IMR-90 (cell line): Measurements from ENCODE around the gene VPS35. TPM values are rescaled to one million over a fixed set of nuclear protein-coding genes. Genes with fewer than 3 reads are reported as not detected.

Source experiments
- ATAC-seq: fragments of 200-7000 bp; cut with Tn5 transposase; 2 replicates; pipeline ENCODE4 v1.9.1; 2020; ENCODE audit warnings: low read depth, mild to moderate bottlenecking, moderate library complexity
- BruUV-seq: library from RNA; stranded (reverse); fragments of 400-500 nt; replicated peaks from 2 replicates; lab custom pipeline; 2021; lab: Mats Ljungman, UMichigan
- CTCF ChIA-PET: fragments of 300-600 bp; formaldehyde crosslinking; extraction: SDS; loops from one replicate; lab custom pipeline; 2021; ENCODE audit warnings: antibody characterized with exemption; lab: Yijun Ruan, JAX
- POLR2A ChIA-PET: fragments of 300-600 bp; sonication (Branson Sonifier 250); formaldehyde crosslinking; loops from one replicate; lab custom pipeline; 2022; ENCODE audit warnings: antibody characterized with exemption; ENCODE audit not compliant: unreplicated experiment; lab: Charles Lee
- DNase-seq: peaks from one replicate; pipeline ENCODE4 v3.0.0; 2013
- H2AFZ ChIP-seq: replicated peaks from 2 replicates; pipeline ENCODE3; 2013; ENCODE audit warnings: low read length, mild to moderate bottlenecking; ENCODE audit not compliant: poor library complexity
- H2AK5ac ChIP-seq: 2 replicates; pipeline ENCODE4 v1.6.1; 2013; ENCODE audit warnings: low read depth, low read length, inconsistent platforms
- H2AK9ac ChIP-seq: replicated peaks from 2 replicates; pipeline ENCODE3; 2013; ENCODE audit warnings: mild to moderate bottlenecking, low read depth, low read length, moderate library complexity; ENCODE audit not compliant: poor library complexity
- H2BK120ac ChIP-seq: 2 replicates; pipeline ENCODE4 v1.6.1; 2013; ENCODE audit warnings: low read depth, low read length, inconsistent platforms
- H2BK15ac ChIP-seq: 3 replicates; pipeline ENCODE4 v1.6.1; 2013; ENCODE audit warnings: low read depth, low read length, inconsistent platforms
- H2BK20ac ChIP-seq: 2 replicates; pipeline ENCODE4 v1.6.1; 2013; ENCODE audit warnings: low read depth, mild to moderate bottlenecking, inconsistent platforms, low read length, moderate library complexity
- H2BK5ac ChIP-seq: 2 replicates; pipeline ENCODE4 v1.6.1; 2013; ENCODE audit warnings: mild to moderate bottlenecking, low read depth, low read length, inconsistent platforms; ENCODE audit not compliant: poor library complexity, severe bottlenecking
- H3K14ac ChIP-seq: replicated peaks from 2 replicates; pipeline ENCODE4 v1.6.1; 2013; ENCODE audit warnings: low read depth, low read length, inconsistent platforms
- H3K18ac ChIP-seq: 2 replicates; pipeline ENCODE4 v1.6.1; 2013; ENCODE audit warnings: low read depth, low read length, control low read depth
- H3K23ac ChIP-seq: 2 replicates; pipeline ENCODE4 v1.6.1; 2013; ENCODE audit warnings: low read depth, low read length, inconsistent platforms
- H3K27ac ChIP-seq: 2 replicates; pipeline ENCODE4 v1.5.1; 2013; ENCODE audit warnings: mild to moderate bottlenecking, control low read depth, low read length; ENCODE audit not compliant: insufficient read depth
- H3K27me3 ChIP-seq: 2 replicates; pipeline ENCODE4 v1.6.1; 2013; ENCODE audit warnings: low read length; ENCODE audit not compliant: control insufficient read depth, insufficient read depth
- H3K36me3 ChIP-seq: 2 replicates; pipeline ENCODE4 v1.6.1; 2013; ENCODE audit warnings: low read length, mixed read lengths; ENCODE audit not compliant: control insufficient read depth, insufficient read depth
- H3K4ac ChIP-seq: 2 replicates; pipeline ENCODE4 v1.6.1; 2013; ENCODE audit warnings: low read depth, low read length, inconsistent platforms
- H3K4me1 ChIP-seq: 2 replicates; pipeline ENCODE4 v1.6.1; 2013; ENCODE audit warnings: low read length, mixed read lengths; ENCODE audit not compliant: control insufficient read depth, insufficient read depth
- H3K4me2 ChIP-seq: 2 replicates; pipeline ENCODE4 v1.6.1; 2013; ENCODE audit warnings: low read depth, mild to moderate bottlenecking, control low read depth, low read length, moderate library complexity
- H3K4me3 ChIP-seq: 2 replicates; pipeline ENCODE4 v1.5.1; 2013; ENCODE audit warnings: low read depth, mild to moderate bottlenecking, control low read depth, low read length, moderate library complexity; ENCODE audit not compliant: insufficient read depth
- H3K56ac ChIP-seq: 2 replicates; pipeline ENCODE4 v1.6.1; 2013; ENCODE audit warnings: low read length, inconsistent platforms; ENCODE audit not compliant: insufficient read depth; ENCODE audit errors: extremely low read depth
- H3K79me1 ChIP-seq, 2 experiments: 2 replicates each; pipeline ENCODE4 v1.6.1; 2013; ENCODE audit warnings: low read length in 2 of 2, inconsistent platforms in 1 of 2, low read depth in 1 of 2
- H3K9ac ChIP-seq: 2 replicates; pipeline ENCODE4 v1.6.1; 2013; ENCODE audit warnings: low read depth, low read length, control low read depth
- H3K9me1 ChIP-seq: 2 replicates; pipeline ENCODE4 v1.6.1; 2013; ENCODE audit warnings: low read length, inconsistent platforms; ENCODE audit not compliant: insufficient read depth
- H3K9me3 ChIP-seq: 2 replicates; pipeline ENCODE4 v1.6.1; 2013; ENCODE audit warnings: low read length; ENCODE audit not compliant: control insufficient read depth, insufficient read depth
- H4K20me1 ChIP-seq: 2 replicates; pipeline ENCODE4 v1.6.1; 2013; ENCODE audit warnings: low read length, inconsistent platforms; ENCODE audit not compliant: insufficient read depth
- H4K5ac ChIP-seq: 2 replicates; pipeline ENCODE4 v1.6.1; 2013; ENCODE audit warnings: mild to moderate bottlenecking, low read depth, low read length, control low read depth
- H4K8ac ChIP-seq, 2 experiments: 2 replicates each; pipeline ENCODE4 v1.6.1; 2013; ENCODE audit warnings: low read depth in 2 of 2, low read length in 2 of 2, control low read depth in 1 of 2, inconsistent platforms in 1 of 2
- H4K91ac ChIP-seq: 2 replicates; pipeline ENCODE4 v1.6.1; 2013; ENCODE audit warnings: low read depth, low read length, inconsistent platforms; ENCODE audit not compliant: insufficient read depth
- CEBPB ChIP-seq: IDR thresholded peaks from 2 replicates; pipeline ENCODE4 v1.6.1; 2012; ENCODE audit warnings: low read depth, low read length, improper control_type of control experiment
- CHD1 ChIP-seq: IDR thresholded peaks from 2 replicates; pipeline ENCODE4 v1.6.1; 2012; ENCODE audit warnings: low read depth, low read length, improper control_type of control experiment
- FOS ChIP-seq: fragments of 150-350 bp; IDR thresholded peaks from 2 replicates; pipeline ENCODE4 v1.6.1; 2016; ENCODE audit warnings: low read depth, low read length
- MAFK ChIP-seq: IDR thresholded peaks from 2 replicates; pipeline ENCODE4 v1.6.1; 2012; ENCODE audit warnings: low read depth, low read length, improper control_type of control experiment
- MAZ ChIP-seq: IDR thresholded peaks from 2 replicates; pipeline ENCODE4 v1.6.1; 2012; ENCODE audit warnings: low read depth, mild to moderate bottlenecking, low read length, improper control_type of control experiment, moderate library complexity, borderline replicate concordance
- MXI1 ChIP-seq: IDR thresholded peaks from 2 replicates; pipeline ENCODE4 v1.6.1; 2012; ENCODE audit warnings: low read depth, mild to moderate bottlenecking, low read length, moderate library complexity, borderline replicate concordance
- NFE2L2 ChIP-seq: fragments of 150-350 bp; IDR thresholded peaks from 2 replicates; pipeline ENCODE4 v1.6.1; 2016; ENCODE audit warnings: low read depth, mild to moderate bottlenecking, low read length
- POLR2A ChIP-seq: IDR thresholded peaks from 2 replicates; pipeline ENCODE4 v1.6.1; 2012; ENCODE audit warnings: mild to moderate bottlenecking, low read depth, low read length
- RAD21 ChIP-seq: IDR thresholded peaks from 2 replicates; pipeline ENCODE4 v1.6.1; 2012; ENCODE audit warnings: low read length, improper control_type of control experiment
- RCOR1 ChIP-seq: IDR thresholded peaks from 2 replicates; pipeline ENCODE4 v1.6.1; 2012; ENCODE audit warnings: mild to moderate bottlenecking, low read length, improper control_type of control experiment; ENCODE audit not compliant: insufficient replicate concordance
- RFX5 ChIP-seq: IDR thresholded peaks from 2 replicates; pipeline ENCODE4 v1.8.0; 2012; ENCODE audit warnings: low read depth, mild to moderate bottlenecking, low read length, moderate library complexity
- SMC3 ChIP-seq: fragments of 150-350 bp; IDR thresholded peaks from 2 replicates; pipeline ENCODE4 v1.6.1; 2016; ENCODE audit warnings: low read depth, mild to moderate bottlenecking, antibody characterized with exemption, low read length, moderate library complexity
- WGBS, 2 experiments: methylation state at CpG; one replicate each; pipeline versions ENCODE4 v1.1.5 to v1.1.7; 2013; ENCODE audit warnings: missing lambda C conversion rate in 2 of 2; ENCODE audit not compliant: insufficient read length in 1 of 2; ENCODE audit errors: extremely low coverage in 2 of 2; 5-methylcytosine and 5-hydroxymethylcytosine counted together
- dilution Hi-C: fragments of 300-500 bp; cut with HindIII; formaldehyde crosslinking; loops from one replicate; pipeline ENCODE4 v1.14.3; 2018; ENCODE audit warnings: low sequenced_read_pairs; ENCODE audit not compliant: unreplicated experiment
- in situ Hi-C: fragments of 300-500 bp; cut with MboI; formaldehyde crosslinking; loops from 3 replicates; pipeline ENCODE4 v1.14.3; 2019; ENCODE audit warnings: low sequenced_read_pairs, inconsistent platforms, mixed read lengths
- intact Hi-C: fragments of 100-400 bp; cut with micrococcal nuclease; formaldehyde crosslinking; loops from 2 replicates; pipeline ENCODE4 v1.10.0; 2022
- polyA plus RNA-seq, 3 experiments: library from polyadenylated mRNA; depleted of rRNA; stranded (reverse); fragments of >200 nt; gene quantifications; 2 replicates each; pipeline ENCODE4 v1.2.3, GENCODE V29; 2012; ENCODE audit warnings: low replicate concordance in 1 of 3
- total RNA-seq: library from RNA; depleted of rRNA; stranded (reverse); fragments of >200 nt; gene quantifications from 2 replicates; pipeline ENCODE4 v1.2.3, GENCODE V29; 2012
- TF ChIP-seq, protein P1 (sequence below): fragments of 150-350 bp; IDR thresholded peaks from 2 replicates; pipeline ENCODE4 v1.6.1; 2017; ENCODE audit warnings: mild to moderate bottlenecking, antibody characterized with exemption, low read length, low read depth
- TF ChIP-seq, protein P2 (sequence below): fragments of 150-350 bp; IDR thresholded peaks from 2 replicates; pipeline ENCODE4 v1.6.1; 2016; ENCODE audit warnings: low read depth, mild to moderate bottlenecking, low read length, moderate library complexity, borderline replicate concordance

VPS35 gene
- total and polyA plus RNA-seq, 2 of the 4 experiments (the other 2 are of a cell fraction), result 42.3 to 89.4 TPM

DNA sequence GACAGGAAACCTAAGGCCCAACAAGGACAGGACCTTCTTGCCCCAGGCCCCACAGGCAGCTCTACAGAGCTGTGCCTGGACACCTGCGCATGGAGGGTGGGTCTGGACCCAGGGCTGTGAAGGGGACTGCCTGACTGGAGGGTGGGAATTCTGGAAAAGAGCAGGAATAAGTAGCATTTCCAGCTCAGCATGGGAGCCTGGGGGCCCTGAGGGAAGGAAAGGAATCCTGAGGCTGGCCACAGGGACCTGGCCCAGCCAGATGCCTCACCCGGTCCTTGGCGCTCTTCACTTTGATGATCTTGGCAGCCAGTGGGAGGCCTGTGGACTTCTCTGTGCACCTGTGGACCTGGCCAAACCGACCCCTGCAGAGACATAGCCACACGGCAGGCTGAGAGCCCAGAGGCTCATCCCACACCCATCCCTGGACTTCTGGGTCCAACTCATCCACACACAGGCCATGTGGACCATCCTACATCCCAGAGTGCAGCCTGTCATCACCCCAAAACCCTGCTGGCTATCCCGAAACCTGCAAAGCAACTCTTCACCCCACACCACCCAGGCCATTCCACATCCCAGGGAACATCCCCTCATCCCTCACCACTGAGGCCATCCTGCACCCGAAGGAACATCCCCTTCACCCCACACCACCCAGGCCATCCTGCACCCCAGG is 40.5 kb upstream of the VPS35 start (continued):
- TF ChIP-seq, protein P1, sequence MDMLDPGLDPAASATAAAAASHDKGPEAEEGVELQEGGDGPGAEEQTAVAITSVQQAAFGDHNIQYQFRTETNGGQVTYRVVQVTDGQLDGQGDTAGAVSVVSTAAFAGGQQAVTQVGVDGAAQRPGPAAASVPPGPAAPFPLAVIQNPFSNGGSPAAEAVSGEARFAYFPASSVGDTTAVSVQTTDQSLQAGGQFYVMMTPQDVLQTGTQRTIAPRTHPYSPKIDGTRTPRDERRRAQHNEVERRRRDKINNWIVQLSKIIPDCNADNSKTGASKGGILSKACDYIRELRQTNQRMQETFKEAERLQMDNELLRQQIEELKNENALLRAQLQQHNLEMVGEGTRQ, result no peak
- TF ChIP-seq MAFK (no peak), RCOR1 (no peak), RAD21 (no peak), SMC3 (no peak)

DNA sequence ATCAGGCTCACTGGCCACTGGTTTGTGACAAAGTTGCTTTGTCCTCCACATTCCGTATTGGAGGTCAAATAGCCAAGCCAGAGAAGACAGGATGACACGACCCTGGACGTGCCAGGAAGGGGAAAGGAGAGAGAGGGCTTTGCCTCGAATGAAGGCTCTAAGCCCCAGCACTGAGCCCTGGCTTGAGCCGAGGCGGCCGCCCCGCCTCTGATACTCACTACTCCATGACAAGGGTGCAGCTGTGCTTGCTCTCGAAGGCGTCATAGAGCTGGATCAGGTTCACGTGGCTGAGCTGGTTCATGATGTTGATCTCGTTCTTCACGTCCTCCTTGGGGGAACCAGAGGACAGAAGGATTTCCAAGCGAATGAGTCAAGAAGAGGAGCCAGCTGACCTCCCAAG is 39.8 kb upstream of the VPS35 start:
- H3K9ac ChIP-seq, result no peak overlapping the region
- no peak overlapping the region for H2BK120ac ChIP-seq
- no peak overlapping the region for H2BK5ac ChIP-seq
- in situ Hi-C loops, result no loop called here
- intact Hi-C loops, result no loop called here
- H3K4me1 ChIP-seq, result peaks cover 2% of the 10 kb centered on the region; the same call in 1 of the 2 replicates
- no peak overlapping the region for H4K5ac ChIP-seq
- 76% methylated on average over 5 of the region's 14 CpGs; no CpG with 5 or more reads in 1 of the 2 experiments for WGBS, 2 experiments
- H3K27me3 ChIP-seq, result no peaks in the 10 kb centered on the region
- H2AK5ac ChIP-seq, result no peak overlapping the region
- no peak overlapping the region for H2BK15ac ChIP-seq
- H3K4ac ChIP-seq, result no peak overlapping the region
- dilution Hi-C loops, result no loop called here
- no peaks in the 10 kb centered on the region for H3K79me1 ChIP-seq
- H3K56ac ChIP-seq, result no peak overlapping the region
- H2AFZ ChIP-seq, result no peak overlapping the region
- BruUV-seq, result no TSS peak
- H2AK9ac ChIP-seq, result no peak overlapping the region
- H2BK20ac ChIP-seq, result no peak overlapping the region
- H3K14ac ChIP-seq, result no peak overlapping the region
- ATAC-seq (no peak), DNase-seq (no peak)
- no peak overlapping the region for H4K8ac ChIP-seq
- ChIA-PET POLR2A (no interaction called here), CTCF (no interaction called here)
- H3K9me1 ChIP-seq, result no peaks in the 10 kb centered on the region; the same call in 1 of the 2 replicates
- H4K20me1 ChIP-seq, result no peaks in the 10 kb centered on the region; the same call in 1 of the 2 replicates
- no peak overlapping the region for H3K23ac ChIP-seq
- H3K36me3 ChIP-seq, result no peaks in the 10 kb centered on the region
- no peak overlapping the region for H3K18ac ChIP-seq
- H3K27ac ChIP-seq, result no peak overlapping the region
- H3K4me2 ChIP-seq, result no peak overlapping the region
- no peaks in the 10 kb centered on the region for H3K9me3 ChIP-seq
- H3K4me3 ChIP-seq, result no peak overlapping the region
- no peak overlapping the region for H4K91ac ChIP-seq
- no peak for TF ChIP-seq MAZ
- TF ChIP-seq MAFK, result no peak
- no peak for TF ChIP-seq RCOR1
- TF ChIP-seq RFX5, result no peak
- TF ChIP-seq CHD1, result no peak
- TF ChIP-seq MXI1, result no peak
- TF ChIP-seq CEBPB, result no peak
- no peak for TF ChIP-seq NFE2L2
- TF ChIP-seq, protein P2, sequence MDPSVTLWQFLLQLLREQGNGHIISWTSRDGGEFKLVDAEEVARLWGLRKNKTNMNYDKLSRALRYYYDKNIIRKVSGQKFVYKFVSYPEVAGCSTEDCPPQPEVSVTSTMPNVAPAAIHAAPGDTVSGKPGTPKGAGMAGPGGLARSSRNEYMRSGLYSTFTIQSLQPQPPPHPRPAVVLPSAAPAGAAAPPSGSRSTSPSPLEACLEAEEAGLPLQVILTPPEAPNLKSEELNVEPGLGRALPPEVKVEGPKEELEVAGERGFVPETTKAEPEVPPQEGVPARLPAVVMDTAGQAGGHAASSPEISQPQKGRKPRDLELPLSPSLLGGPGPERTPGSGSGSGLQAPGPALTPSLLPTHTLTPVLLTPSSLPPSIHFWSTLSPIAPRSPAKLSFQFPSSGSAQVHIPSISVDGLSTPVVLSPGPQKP, result no peak
- TF ChIP-seq POLR2A, result no peak
- no peak for TF ChIP-seq SMC3
- TF ChIP-seq FOS, result no peak
- TF ChIP-seq, protein P1, result no peak
- TF ChIP-seq RAD21, result no peak
